Measurements from ENCODE around the gene PTPRN2.

DNA sequence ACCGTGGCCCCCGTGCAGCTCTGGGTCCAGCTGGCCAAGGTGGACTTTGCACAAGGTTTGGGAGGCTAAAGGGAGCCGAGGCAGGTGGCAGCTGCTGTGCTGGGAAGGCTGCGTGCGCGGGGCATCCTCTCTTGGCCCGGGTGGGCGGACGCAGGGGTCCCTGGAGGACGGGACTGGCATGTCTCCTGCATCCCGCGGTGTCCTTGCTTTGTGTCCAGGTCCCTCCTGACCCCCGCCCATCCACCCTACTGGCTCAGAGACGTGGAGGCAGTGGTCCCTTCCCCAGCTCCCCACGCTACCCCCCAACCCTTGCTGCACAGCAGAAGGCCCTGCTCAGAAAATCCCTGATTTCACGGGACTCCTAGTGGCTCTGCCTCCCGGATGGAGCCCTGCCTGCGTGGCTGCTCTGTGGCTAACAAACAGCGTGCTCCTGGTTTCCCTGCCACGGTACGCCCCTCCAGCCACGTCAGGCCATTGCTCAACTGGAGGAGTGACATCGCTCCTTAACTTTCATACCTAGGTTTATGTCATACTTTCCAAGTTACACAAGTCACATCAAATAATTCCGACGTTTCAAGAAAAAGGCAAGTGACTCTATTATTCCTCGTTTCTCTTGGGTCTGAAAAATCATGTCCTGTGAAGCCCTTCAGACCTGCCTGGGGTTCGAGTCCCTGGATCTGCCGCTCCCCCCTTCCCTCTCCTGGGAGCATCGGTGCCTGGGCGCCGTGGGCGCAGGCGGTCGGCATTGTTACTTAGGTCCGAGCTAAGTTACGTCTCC lies 829.0 kb downstream of the PTPRN2 start:
- TF ChIP-seq, protein P1, sequence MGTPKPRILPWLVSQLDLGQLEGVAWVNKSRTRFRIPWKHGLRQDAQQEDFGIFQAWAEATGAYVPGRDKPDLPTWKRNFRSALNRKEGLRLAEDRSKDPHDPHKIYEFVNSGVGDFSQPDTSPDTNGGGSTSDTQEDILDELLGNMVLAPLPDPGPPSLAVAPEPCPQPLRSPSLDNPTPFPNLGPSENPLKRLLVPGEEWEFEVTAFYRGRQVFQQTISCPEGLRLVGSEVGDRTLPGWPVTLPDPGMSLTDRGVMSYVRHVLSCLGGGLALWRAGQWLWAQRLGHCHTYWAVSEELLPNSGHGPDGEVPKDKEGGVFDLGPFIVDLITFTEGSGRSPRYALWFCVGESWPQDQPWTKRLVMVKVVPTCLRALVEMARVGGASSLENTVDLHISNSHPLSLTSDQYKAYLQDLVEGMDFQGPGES (IDR thresholded peaks at IDR 0.05; ENCODE audit: low read depth, low read length): no peak
- TF ChIP-seq TAF1 (IDR thresholded peaks at IDR 0.05; ENCODE audit: borderline replicate concordance, low read depth, low read length) (no peak), FOXJ3 (CRISPR knock-in tag; IDR thresholded peaks at IDR 0.05) (no peak), EP300 (IDR thresholded peaks at IDR 0.05; ENCODE audit: borderline replicate concordance in 1 of 2, low read depth in 1 of 2, low read length in 1 of 2) (no peak), MXI1 (IDR thresholded peaks at IDR 0.05; ENCODE audit: low read depth, low read length) (no peak), GATA2 (CRISPR knock-in tag; IDR thresholded peaks at IDR 0.05) (no peak), FOXM1 (IDR thresholded peaks at IDR 0.05; ENCODE audit: low read depth) (no peak)
- TF ChIP-seq, protein P2, sequence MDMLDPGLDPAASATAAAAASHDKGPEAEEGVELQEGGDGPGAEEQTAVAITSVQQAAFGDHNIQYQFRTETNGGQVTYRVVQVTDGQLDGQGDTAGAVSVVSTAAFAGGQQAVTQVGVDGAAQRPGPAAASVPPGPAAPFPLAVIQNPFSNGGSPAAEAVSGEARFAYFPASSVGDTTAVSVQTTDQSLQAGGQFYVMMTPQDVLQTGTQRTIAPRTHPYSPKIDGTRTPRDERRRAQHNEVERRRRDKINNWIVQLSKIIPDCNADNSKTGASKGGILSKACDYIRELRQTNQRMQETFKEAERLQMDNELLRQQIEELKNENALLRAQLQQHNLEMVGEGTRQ (IDR thresholded peaks at IDR 0.05; ENCODE audit: borderline replicate concordance, low read depth, low read length): no peak
- TF ChIP-seq, protein P3, sequence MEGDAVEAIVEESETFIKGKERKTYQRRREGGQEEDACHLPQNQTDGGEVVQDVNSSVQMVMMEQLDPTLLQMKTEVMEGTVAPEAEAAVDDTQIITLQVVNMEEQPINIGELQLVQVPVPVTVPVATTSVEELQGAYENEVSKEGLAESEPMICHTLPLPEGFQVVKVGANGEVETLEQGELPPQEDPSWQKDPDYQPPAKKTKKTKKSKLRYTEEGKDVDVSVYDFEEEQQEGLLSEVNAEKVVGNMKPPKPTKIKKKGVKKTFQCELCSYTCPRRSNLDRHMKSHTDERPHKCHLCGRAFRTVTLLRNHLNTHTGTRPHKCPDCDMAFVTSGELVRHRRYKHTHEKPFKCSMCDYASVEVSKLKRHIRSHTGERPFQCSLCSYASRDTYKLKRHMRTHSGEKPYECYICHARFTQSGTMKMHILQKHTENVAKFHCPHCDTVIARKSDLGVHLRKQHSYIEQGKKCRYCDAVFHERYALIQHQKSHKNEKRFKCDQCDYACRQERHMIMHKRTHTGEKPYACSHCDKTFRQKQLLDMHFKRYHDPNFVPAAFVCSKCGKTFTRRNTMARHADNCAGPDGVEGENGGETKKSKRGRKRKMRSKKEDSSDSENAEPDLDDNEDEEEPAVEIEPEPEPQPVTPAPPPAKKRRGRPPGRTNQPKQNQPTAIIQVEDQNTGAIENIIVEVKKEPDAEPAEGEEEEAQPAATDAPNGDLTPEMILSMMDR (IDR thresholded peaks at IDR 0.05): no peak
